Osteoblast (primary cell): Measurements from ENCODE around the gene DEAF1. TPM values are rescaled to one million over a fixed set of nuclear protein-coding genes. Genes with fewer than 3 reads are reported as not detected.
A peak's percentile ranks its signal among the peaks of the same experiment; 100 is the strongest.

Source experiments
- DNase-seq: peaks from one replicate; pipeline ENCODE4 v3.0.0; 2011; ENCODE audit warnings: low spot score, mixed read lengths; ENCODE audit not compliant: insufficient read length; ENCODE audit errors: missing footprints
- H2AFZ ChIP-seq: 2 replicates; pipeline ENCODE4 v1.6.0; 2011; ENCODE audit warnings: mild to moderate bottlenecking, low read length
- H3K27ac ChIP-seq: 2 replicates; pipeline ENCODE4 v1.5.1; 2011; ENCODE audit warnings: mild to moderate bottlenecking, low read depth, low read length, moderate library complexity
- H3K27me3 ChIP-seq: 2 replicates; pipeline ENCODE4 v1.6.0; 2012; ENCODE audit warnings: mild to moderate bottlenecking, control low read depth, inconsistent platforms, low read length, moderate library complexity; ENCODE audit not compliant: insufficient read depth
- H3K36me3 ChIP-seq: 2 replicates; pipeline ENCODE4 v1.5.1; 2011; ENCODE audit warnings: mild to moderate bottlenecking, low read length, control low read depth, moderate library complexity; ENCODE audit not compliant: insufficient read depth
- H3K4me1 ChIP-seq: 2 replicates; pipeline ENCODE4 v1.5.1; 2011; ENCODE audit warnings: mild to moderate bottlenecking, low read length, control low read depth, moderate library complexity; ENCODE audit not compliant: insufficient read depth
- H3K4me2 ChIP-seq: 2 replicates; pipeline ENCODE4 v1.6.0; 2011; ENCODE audit warnings: mild to moderate bottlenecking, low read length; ENCODE audit not compliant: insufficient read depth
- H3K4me3 ChIP-seq: fragments of 200-600 bp; sonication (generic); 3 replicates; pipeline ENCODE4 v1.5.1; 2012; ENCODE audit warnings: mild to moderate bottlenecking, low read length, inconsistent platforms; ENCODE audit not compliant: insufficient read depth
- H3K79me2 ChIP-seq: 2 replicates; pipeline ENCODE4 v1.6.0; 2012; ENCODE audit warnings: mild to moderate bottlenecking, low read length, control low read depth, inconsistent platforms; ENCODE audit not compliant: insufficient read depth
- H3K9me3 ChIP-seq: 2 replicates; pipeline ENCODE4 v1.5.1; 2011; ENCODE audit warnings: low read depth, low read length, control low read depth
- H4K20me1 ChIP-seq: 2 replicates; pipeline ENCODE4 v1.6.0; 2012; ENCODE audit warnings: mild to moderate bottlenecking, low read length, control low read depth; ENCODE audit not compliant: insufficient read depth
- CTCF ChIP-seq: IDR thresholded peaks from 2 replicates; pipeline ENCODE4 v1.5.1; 2011; ENCODE audit warnings: mild to moderate bottlenecking, low read depth, low read length, moderate library complexity; ENCODE audit errors: extremely low read depth
- total RNA-seq: library from RNA; depleted of rRNA; stranded (reverse); fragments of >200 nt; gene quantifications from 2 replicates; pipeline ENCODE4 v1.2.3, GENCODE V29; 2012

Gene DEAF1
- total RNA-seq, 1 donor, result 44.2 TPM

GRCh38 chr11:680476-680875, 14.5 kb downstream of the DEAF1 start:
- Histone ChIP-seq H3K4me2 (no peak overlapping the region), H2AFZ (no peak overlapping the region), H3K4me3 (no peak overlapping the region), H3K27ac (no peak overlapping the region), H3K36me3 (peaks cover 41% of the 10 kb centered on the region), H4K20me1 (no peaks in the 10 kb centered on the region), H3K9me3 (no peaks in the 10 kb centered on the region), H3K79me2 (no peaks in the 10 kb centered on the region), H3K27me3 (no peaks in the 10 kb centered on the region), H3K4me1 (no peaks in the 10 kb centered on the region)
- no peak for TF ChIP-seq CTCF
- no peak for DNase-seq

DNA sequence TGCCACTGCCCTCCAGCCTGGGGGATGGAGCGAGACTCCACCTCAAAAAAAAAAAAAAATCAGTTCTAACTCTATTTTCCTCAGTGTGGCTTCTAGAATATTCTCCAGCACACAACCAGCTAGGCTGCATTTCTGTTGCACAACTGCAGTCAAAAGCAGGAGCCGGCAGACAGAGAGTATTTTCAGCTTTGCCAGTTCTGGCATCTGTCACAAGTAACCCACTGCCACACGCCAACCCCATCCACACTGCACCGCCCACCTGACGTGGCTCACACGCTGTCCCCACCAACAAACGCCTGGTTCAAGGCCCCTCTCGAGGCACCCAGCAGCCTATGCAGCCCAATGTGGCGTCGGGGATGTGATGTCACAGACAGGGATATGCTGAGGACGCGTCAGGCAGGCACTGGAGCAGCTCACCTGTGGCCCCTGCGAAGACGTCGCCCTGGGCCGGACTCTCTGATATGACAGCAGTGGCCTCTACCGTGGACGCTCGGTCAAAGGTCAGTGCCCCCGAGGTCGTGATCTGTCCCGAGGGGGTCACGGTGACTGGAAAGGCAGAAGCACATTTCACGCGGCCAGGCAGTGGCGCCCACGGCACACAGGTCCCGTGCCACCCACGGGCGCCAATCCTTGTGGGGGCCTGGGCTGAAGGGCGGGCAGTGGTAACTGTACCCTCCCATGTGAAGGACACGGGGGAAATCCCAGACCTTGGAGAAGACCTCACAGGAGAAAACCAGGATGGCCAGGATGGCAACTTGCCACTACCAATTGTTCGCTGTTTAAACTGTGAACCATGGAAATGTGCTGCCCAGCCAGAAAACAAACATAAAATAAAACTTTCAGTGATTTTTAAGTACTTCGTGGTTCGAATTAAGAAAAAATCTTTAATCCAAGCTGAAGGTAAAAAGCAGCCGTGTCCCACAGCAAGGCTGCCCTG, 15.5 kb downstream of the DEAF1 start:
- Histone ChIP-seq H4K20me1 (no peaks in the 10 kb centered on the region), H2AFZ (no peak overlapping the region), H3K27ac (no peak overlapping the region), H3K4me2 (no peak overlapping the region), H3K27me3 (no peaks in the 10 kb centered on the region), H3K4me1 (no peaks in the 10 kb centered on the region), H3K79me2 (no peaks in the 10 kb centered on the region), H3K9me3 (no peaks in the 10 kb centered on the region), H3K36me3 (peaks cover 37% of the 10 kb centered on the region), H3K4me3 (no peak overlapping the region)
- DNase-seq, result peak; percentile 53
- no peak for TF ChIP-seq CTCF

DNA sequence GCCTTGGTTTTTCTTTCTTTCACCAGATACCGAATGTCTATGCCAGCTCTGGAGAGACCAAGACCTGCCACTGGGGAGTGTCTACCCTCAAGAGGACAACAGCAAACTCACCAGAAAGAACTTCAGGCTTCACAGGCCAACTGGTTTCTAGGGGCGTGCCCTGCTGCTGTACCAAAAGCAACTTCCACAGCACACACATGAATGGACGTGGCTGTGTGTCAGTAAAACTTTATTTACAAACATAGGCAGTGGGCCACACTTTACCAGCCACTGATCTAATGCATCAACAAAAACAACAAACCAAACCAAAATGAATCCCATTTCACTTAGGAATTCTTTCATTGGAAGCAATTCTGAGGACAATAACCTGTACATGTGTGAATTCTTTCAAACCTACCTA, 16.7 kb downstream of the DEAF1 start:
- no peaks in the 10 kb centered on the region for H3K9me3 ChIP-seq
- peaks cover 42% of the 10 kb centered on the region for H3K36me3 ChIP-seq
- no peak overlapping the region for H3K27ac ChIP-seq
- no peak overlapping the region for H2AFZ ChIP-seq
- peak; percentile 41 for DNase-seq
- H4K20me1 ChIP-seq, result no peaks in the 10 kb centered on the region
- H3K4me3 ChIP-seq, result no peak overlapping the region
- TF ChIP-seq CTCF, result no peak
- H3K4me1 ChIP-seq, result no peaks in the 10 kb centered on the region
- H3K27me3 ChIP-seq, result no peaks in the 10 kb centered on the region
- H3K79me2 ChIP-seq, result no peaks in the 10 kb centered on the region
- no peak overlapping the region for H3K4me2 ChIP-seq

DNA sequence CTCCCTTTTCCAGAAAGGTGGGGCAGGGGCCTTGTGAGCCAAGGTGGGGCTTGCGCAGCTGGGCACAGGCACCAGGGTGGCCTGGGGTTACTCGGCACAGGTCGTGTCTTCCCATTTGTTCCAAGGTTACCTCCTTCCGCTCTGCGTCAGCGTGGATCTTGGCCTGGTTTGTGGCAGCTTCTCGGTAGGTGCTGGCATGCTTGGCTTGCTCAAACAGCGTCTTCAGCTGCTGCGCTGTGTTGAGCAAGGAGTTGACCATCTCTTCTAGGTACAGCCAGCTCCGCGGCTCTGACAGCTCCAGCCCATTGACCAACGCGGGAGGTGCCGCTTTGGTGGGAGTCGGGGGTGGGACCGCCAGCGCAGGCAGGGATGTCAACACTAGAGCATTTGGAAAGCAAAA, 20.6 kb downstream of the DEAF1 start:
- H3K79me2 ChIP-seq, result no peaks in the 10 kb centered on the region
- no peak overlapping the region for H3K4me2 ChIP-seq
- DNase-seq, result no peak
- no peak overlapping the region for H3K4me3 ChIP-seq
- H3K36me3 ChIP-seq, result peaks cover 43% of the 10 kb centered on the region
- no peaks in the 10 kb centered on the region for H3K9me3 ChIP-seq
- H3K27ac ChIP-seq, result no peak overlapping the region
- H3K27me3 ChIP-seq, result no peaks in the 10 kb centered on the region
- peaks cover 3% of the 10 kb centered on the region for H4K20me1 ChIP-seq
- TF ChIP-seq CTCF, result no peak
- H3K4me1 ChIP-seq, result no peaks in the 10 kb centered on the region
- no peak overlapping the region for H2AFZ ChIP-seq
